NK-92 (cell line): ENCODE results near the gene VWA3B.
"Not testable (repeated sequence)": the region's sequence is repeated elsewhere in the genome, so short reads cannot be mapped to it uniquely, and the experiment has no call there.

ENCODE experiments used
- DNase-seq: peaks from one replicate; lab custom pipeline; 2025; ENCODE audit not compliant: unreplicated experiment; lab: John Stamatoyannopoulos, UW

Gene VWA3B

GRCh38 chr2:98296440-98296839 lies 209.5 kb downstream of the VWA3B start:
- no peak for DNase-seq

GRCh38 chr2:98297817-98298682 lies 211.1 kb downstream of the VWA3B start:
- no peak for DNase-seq

GRCh38 chr2:98298683-98299164 lies 211.8 kb downstream of the VWA3B start:
- DNase-seq = no peak

- DNase-seq = no peak
These were observed 212.4 kb downstream of the VWA3B start for GRCh38 chr2:98299211-98299905.

- DNase-seq = no peak
These were observed 213.3 kb downstream of the VWA3B start for GRCh38 chr2:98300141-98300874.

- no peak for DNase-seq
These were observed 214.5 kb downstream of the VWA3B start for GRCh38 chr2:98301469-98301868.

GRCh38 chr2:98307131-98307696 lies 220.2 kb downstream of the VWA3B start:
- DNase-seq = not testable (repeated sequence)

GRCh38 chr2:98308068-98308467 lies 221.1 kb downstream of the VWA3B start:
- no peak for DNase-seq

GRCh38 chr2:98308532-98308931 lies 221.6 kb downstream of the VWA3B start:
- no peak for DNase-seq

GRCh38 chr2:98309580-98309979 lies 222.6 kb downstream of the VWA3B start:
- DNase-seq = no peak

- no peak for DNase-seq
These were observed 223.0 kb downstream of the VWA3B start for GRCh38 chr2:98310010-98310409.

- no peak for DNase-seq
These were observed 224.1 kb downstream of the VWA3B start for GRCh38 chr2:98311090-98311489.

GRCh38 chr2:98311771-98312545 lies 225.0 kb downstream of the VWA3B start:
- DNase-seq = no peak

- DNase-seq = no peak
These were observed 226.7 kb downstream of the VWA3B start for GRCh38 chr2:98313492-98314250.

GRCh38 chr2:98314251-98314650 lies 227.3 kb downstream of the VWA3B start:
- no peak for DNase-seq

GRCh38 chr2:98315957-98316356 lies 229.0 kb downstream of the VWA3B start:
- no peak for DNase-seq

- no peak for DNase-seq
These were observed 230.2 kb downstream of the VWA3B start for GRCh38 chr2:98317214-98317613.

GRCh38 chr2:98320171-98320570 lies 233.2 kb downstream of the VWA3B start:
- DNase-seq = not testable (repeated sequence)

- DNase-seq = no peak
These were observed 237.2 kb downstream of the VWA3B start for GRCh38 chr2:98324181-98324580.

- no peak for DNase-seq
These were observed 240.8 kb downstream of the VWA3B start for GRCh38 chr2:98327776-98328175.
